HUES48 (cell line): ENCODE data around the gene ASTN2.

Experiments
- H3K27ac ChIP-seq: one replicate; pipeline ENCODE4 v1.7.0; 2013; ENCODE audit warnings: low read depth, low read length, inconsistent platforms
- H3K27me3 ChIP-seq: 2 replicates; pipeline ENCODE4 v1.6.1; 2013; ENCODE audit warnings: mild to moderate bottlenecking, low read length; ENCODE audit not compliant: control insufficient read depth, insufficient read depth
- H3K36me3 ChIP-seq: 2 replicates; pipeline ENCODE4 v1.6.1; 2013; ENCODE audit warnings: low read length; ENCODE audit not compliant: control insufficient read depth, insufficient read depth
- H3K4me1 ChIP-seq: 2 replicates; pipeline ENCODE4 v1.6.1; 2013; ENCODE audit warnings: mild to moderate bottlenecking, low read length; ENCODE audit not compliant: control insufficient read depth, insufficient read depth
- H3K4me3 ChIP-seq: 2 replicates; pipeline ENCODE4 v1.5.1; 2013; ENCODE audit warnings: mild to moderate bottlenecking, low read depth, low read length
- H3K9ac ChIP-seq: 2 replicates; pipeline ENCODE4 v1.6.1; 2013; ENCODE audit warnings: mild to moderate bottlenecking, low read depth, low read length, moderate library complexity
- H3K9me3 ChIP-seq: 2 replicates; pipeline ENCODE4 v1.6.1; 2013; ENCODE audit warnings: low read length; ENCODE audit not compliant: control insufficient read depth, insufficient read depth

Gene ASTN2

GRCh38 chr9:117325110-117325731 lies 89.6 kb downstream of the ASTN2 start:
- no peaks in the 10 kb centered on the region for H3K9me3 ChIP-seq
- H3K36me3 ChIP-seq: no peaks in the 10 kb centered on the region
- H3K27me3 ChIP-seq: no peaks in the 10 kb centered on the region
- H3K27ac ChIP-seq: no peak overlapping the region
- no peaks in the 10 kb centered on the region for H3K4me1 ChIP-seq
- H3K4me3 ChIP-seq: no peak overlapping the region
- H3K9ac ChIP-seq: no peak overlapping the region

DNA sequence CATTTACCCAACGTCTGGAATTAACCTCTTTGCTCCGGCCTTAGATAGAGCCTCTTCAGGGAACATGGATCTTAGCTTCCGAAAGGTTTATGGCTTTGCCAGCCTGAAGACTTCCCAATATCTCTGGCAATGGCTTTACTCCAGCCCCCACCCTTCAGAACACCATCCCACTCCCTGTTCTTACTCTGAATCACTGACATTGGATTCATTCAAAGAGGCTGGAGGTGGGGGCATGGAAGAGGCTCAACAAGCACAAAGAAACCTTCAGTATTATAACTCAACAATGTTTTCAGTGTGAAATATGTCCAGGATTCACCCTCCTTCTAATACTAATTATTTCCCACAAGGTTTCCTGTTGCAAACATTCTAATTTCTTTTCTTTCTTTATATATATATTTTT lies 91.5 kb downstream of the ASTN2 start:
- H3K9ac ChIP-seq: no peak overlapping the region
- no peaks in the 10 kb centered on the region for H3K4me1 ChIP-seq
- no peaks in the 10 kb centered on the region for H3K27me3 ChIP-seq
- no peak overlapping the region for H3K27ac ChIP-seq
- H3K36me3 ChIP-seq: no peaks in the 10 kb centered on the region
- H3K4me3 ChIP-seq: no peak overlapping the region
- no peaks in the 10 kb centered on the region for H3K9me3 ChIP-seq

DNA sequence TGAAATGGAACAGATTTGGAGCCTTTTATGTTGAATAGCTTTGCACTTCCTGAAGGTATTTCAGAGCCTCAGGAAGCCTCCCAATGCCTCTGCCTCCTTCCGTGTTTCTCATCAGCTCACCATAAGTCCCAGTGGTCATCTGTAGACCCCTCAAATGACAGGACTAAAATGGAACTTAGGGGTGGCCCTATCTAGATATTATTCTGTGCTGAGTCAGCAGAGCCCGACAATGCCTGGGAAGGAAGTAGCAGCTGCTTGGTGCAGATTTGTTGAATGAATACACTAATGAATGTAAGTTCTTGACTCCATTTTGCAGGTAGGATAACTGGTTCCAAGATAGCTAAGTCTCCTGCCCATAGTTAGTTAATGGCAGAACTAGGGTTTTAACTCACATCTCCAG lies 97.7 kb downstream of the ASTN2 start:
- Histone ChIP-seq H3K36me3 (no peaks in the 10 kb centered on the region), H3K27me3 (no peaks in the 10 kb centered on the region), H3K27ac (no peak overlapping the region), H3K9ac (no peak overlapping the region), H3K4me1 (no peaks in the 10 kb centered on the region), H3K9me3 (no peaks in the 10 kb centered on the region), H3K4me3 (no peak overlapping the region)

GRCh38 chr9:117315236-117315635 lies 99.6 kb downstream of the ASTN2 start:
- no peaks in the 10 kb centered on the region for H3K36me3 ChIP-seq
- no peak overlapping the region for H3K27ac ChIP-seq
- H3K4me3 ChIP-seq: no peak overlapping the region
- no peak overlapping the region for H3K9ac ChIP-seq
- H3K4me1 ChIP-seq: no peaks in the 10 kb centered on the region
- H3K9me3 ChIP-seq: no peaks in the 10 kb centered on the region
- H3K27me3 ChIP-seq: no peaks in the 10 kb centered on the region

DNA sequence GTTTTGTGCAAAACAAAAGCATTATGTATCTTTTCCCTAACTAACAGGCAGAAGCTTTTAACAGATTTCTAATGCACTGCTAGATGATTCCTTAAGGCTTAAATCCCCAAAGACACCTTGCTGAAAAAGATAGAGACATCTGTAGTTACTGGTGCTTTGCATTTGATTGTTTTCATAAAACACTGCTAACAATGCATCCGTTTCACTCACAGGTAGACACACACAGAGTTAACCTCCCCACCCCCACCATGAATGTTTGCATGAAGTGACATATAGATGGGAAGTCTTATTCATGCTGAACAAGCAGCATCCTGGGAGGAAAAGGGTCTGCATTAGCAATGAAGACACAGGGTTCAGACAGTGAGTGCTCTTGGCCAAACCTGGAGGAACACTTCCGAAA lies 100.9 kb downstream of the ASTN2 start:
- Histone ChIP-seq H3K4me1 (no peaks in the 10 kb centered on the region), H3K27ac (no peak overlapping the region), H3K9me3 (no peaks in the 10 kb centered on the region), H3K4me3 (no peak overlapping the region), H3K9ac (no peak overlapping the region), H3K36me3 (no peaks in the 10 kb centered on the region), H3K27me3 (no peaks in the 10 kb centered on the region)

GRCh38 chr9:117307701-117308100 lies 107.2 kb downstream of the ASTN2 start:
- Histone ChIP-seq H3K36me3 (no peaks in the 10 kb centered on the region), H3K4me1 (no peaks in the 10 kb centered on the region), H3K9me3 (no peaks in the 10 kb centered on the region), H3K9ac (no peak overlapping the region), H3K27ac (no peak overlapping the region), H3K4me3 (no peak overlapping the region), H3K27me3 (no peaks in the 10 kb centered on the region)

GRCh38 chr9:117306032-117306431 lies 108.8 kb downstream of the ASTN2 start:
- Histone ChIP-seq H3K9me3 (no peaks in the 10 kb centered on the region), H3K9ac (no peak overlapping the region), H3K36me3 (no peaks in the 10 kb centered on the region), H3K27me3 (no peaks in the 10 kb centered on the region), H3K4me1 (no peaks in the 10 kb centered on the region), H3K4me3 (no peak overlapping the region), H3K27ac (no peak overlapping the region)

DNA sequence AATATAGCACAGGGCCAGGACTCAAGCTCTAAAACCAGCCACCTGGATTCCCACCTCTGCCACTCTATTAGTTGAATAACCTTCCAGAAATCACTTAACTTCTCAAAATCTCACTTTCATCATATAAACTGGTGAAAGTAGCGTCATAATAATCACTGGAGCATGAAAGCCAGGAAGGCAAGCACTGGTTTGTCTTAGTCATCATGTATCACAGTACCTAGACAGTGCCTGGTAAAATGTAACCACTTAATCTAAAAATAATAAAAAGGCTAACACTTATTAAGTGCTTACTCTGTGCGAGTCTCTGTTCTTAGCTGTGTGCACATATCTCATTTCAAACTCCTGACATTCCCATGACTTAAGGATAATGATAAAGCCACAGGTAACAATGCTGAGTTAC lies 109.4 kb downstream of the ASTN2 start:
- Histone ChIP-seq H3K27ac (no peak overlapping the region), H3K4me3 (no peak overlapping the region), H3K9ac (no peak overlapping the region), H3K27me3 (no peaks in the 10 kb centered on the region), H3K4me1 (no peaks in the 10 kb centered on the region), H3K9me3 (no peaks in the 10 kb centered on the region), H3K36me3 (no peaks in the 10 kb centered on the region)

DNA sequence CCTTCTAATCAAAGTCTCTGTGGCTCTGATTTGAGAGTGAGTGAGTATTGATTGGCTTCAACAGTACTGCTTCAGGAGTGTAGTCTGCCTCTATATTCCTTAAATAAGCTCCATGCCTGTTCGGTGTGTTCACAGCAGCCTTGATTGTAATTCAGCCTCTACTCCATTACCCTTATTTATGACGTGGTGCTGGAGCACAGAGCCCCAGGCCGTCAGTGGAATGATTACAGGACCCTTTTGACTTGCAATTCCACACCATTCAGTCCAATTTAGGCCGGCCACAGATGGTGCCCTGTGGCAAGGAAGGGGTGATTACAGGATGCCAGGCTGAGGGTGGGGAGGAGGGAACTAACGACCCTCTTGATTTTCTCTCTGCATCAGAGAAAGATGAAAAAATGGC lies 110.3 kb downstream of the ASTN2 start:
- Histone ChIP-seq H3K27ac (no peak overlapping the region), H3K27me3 (no peaks in the 10 kb centered on the region), H3K9me3 (no peaks in the 10 kb centered on the region), H3K36me3 (no peaks in the 10 kb centered on the region), H3K4me3 (no peak overlapping the region), H3K4me1 (no peaks in the 10 kb centered on the region), H3K9ac (no peak overlapping the region)

- no peaks in the 10 kb centered on the region for H3K4me1 ChIP-seq
- H3K36me3 ChIP-seq: no peaks in the 10 kb centered on the region
- no peak overlapping the region for H3K4me3 ChIP-seq
- H3K9ac ChIP-seq: no peak overlapping the region
- no peaks in the 10 kb centered on the region for H3K27me3 ChIP-seq
- H3K27ac ChIP-seq: no peak overlapping the region
- no peaks in the 10 kb centered on the region for H3K9me3 ChIP-seq
Measured at GRCh38 chr9:117303643-117304230, 111.1 kb downstream of the ASTN2 start.

DNA sequence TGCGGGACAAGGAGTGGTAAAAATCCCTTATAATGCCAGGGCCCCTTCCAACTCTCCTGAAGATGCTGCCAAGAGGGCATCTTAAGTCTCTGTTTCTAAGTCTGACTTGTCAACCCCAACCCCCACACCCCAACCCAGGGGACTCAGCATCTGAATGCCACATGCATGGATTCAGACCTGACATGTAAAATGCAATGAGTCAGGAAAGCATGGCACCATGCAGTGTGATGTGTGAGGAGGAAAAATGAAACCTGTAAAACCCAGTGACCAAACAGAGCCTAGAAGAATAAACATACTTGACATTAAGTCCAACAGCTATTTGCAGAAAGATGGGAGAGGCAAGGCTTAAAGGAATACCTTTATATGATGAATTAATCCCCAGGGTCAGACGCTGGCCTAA lies 112.4 kb downstream of the ASTN2 start:
- no peak overlapping the region for H3K27ac ChIP-seq
- H3K4me1 ChIP-seq: no peaks in the 10 kb centered on the region
- H3K9me3 ChIP-seq: no peaks in the 10 kb centered on the region
- no peak overlapping the region for H3K9ac ChIP-seq
- no peaks in the 10 kb centered on the region for H3K36me3 ChIP-seq
- no peaks in the 10 kb centered on the region for H3K27me3 ChIP-seq
- no peak overlapping the region for H3K4me3 ChIP-seq
